Mesothelial cell of epicardium (in vitro differentiated cells): Measurements from ENCODE around the gene CHD1L. TPM values are rescaled to one million over a fixed set of nuclear protein-coding genes. Genes with fewer than 3 reads are reported as not detected.

Source experiments
- DNase-seq, 2 experiments: peaks; one replicate each; pipeline ENCODE4 v3.0.0; 2021; ENCODE audit warnings: low spot score in 2 of 2; ENCODE audit not compliant: unreplicated experiment in 2 of 2
- H3K27ac Mint-ChIP-seq: 2 replicates; pipeline ENCODE4 v1.8.0; 2021; ENCODE audit warnings: mixed read lengths
- H3K27me3 Mint-ChIP-seq: 2 replicates; pipeline ENCODE4 v1.8.0; 2021; ENCODE audit warnings: low read depth, mixed read lengths
- H3K36me3 Mint-ChIP-seq: 2 replicates; pipeline ENCODE4 v1.8.0; 2021; ENCODE audit warnings: mixed read lengths
- H3K4me1 Mint-ChIP-seq: 2 replicates; pipeline ENCODE4 v1.8.0; 2021; ENCODE audit warnings: mixed read lengths
- H3K4me3 Mint-ChIP-seq: 2 replicates; pipeline ENCODE4 v1.8.0; 2021; ENCODE audit warnings: mild to moderate bottlenecking, moderate library complexity, mixed read lengths
- H3K9me3 Mint-ChIP-seq: 2 replicates; pipeline ENCODE4 v1.8.0; 2021; ENCODE audit warnings: mixed read lengths
- total RNA-seq: library from RNA; stranded (reverse); gene quantifications from 3 replicates; pipeline ENCODE4 v1.2.1, GENCODE V29; 2021
- TF ChIP-seq, protein P1 (sequence below): fragments of 200-600 bp; sonication (generic); IDR thresholded peaks from one replicate; pipeline ENCODE4 v1.5.0; 2021; ENCODE audit warnings: antibody characterized with exemption; ENCODE audit not compliant: unreplicated experiment

Gene CHD1L
- total RNA-seq, 1 donor from 2014 or later: 67.5 TPM

DNA sequence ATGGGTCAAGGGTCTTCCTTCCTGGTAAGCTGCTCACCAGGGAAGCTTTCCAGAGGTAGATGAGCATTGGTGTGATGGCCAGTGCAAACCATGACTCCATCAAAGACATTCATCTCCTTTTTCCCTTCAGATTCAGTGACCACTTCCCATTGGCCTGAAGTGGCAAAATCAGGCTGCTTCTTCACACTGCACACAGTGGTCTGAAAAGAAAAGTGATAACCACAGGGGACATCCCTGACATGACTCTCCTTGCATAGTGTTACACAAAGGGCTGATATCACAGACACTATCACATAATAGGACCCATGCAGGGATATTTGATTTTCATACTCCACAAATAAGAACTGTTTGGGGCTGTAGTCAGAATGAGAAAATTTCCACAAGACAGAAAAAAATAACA is 29.2 kb upstream of the CHD1L start:
- Mint-ChIP-seq H3K27ac (no peak overlapping the region), H3K4me3 (no peak overlapping the region), H3K36me3 (no peaks in the 10 kb centered on the region), H3K9me3 (no peaks in the 10 kb centered on the region), H3K27me3 (no peaks in the 10 kb centered on the region), H3K4me1 (peaks cover 13% of the 10 kb centered on the region)
- DNase-seq: no peak
- TF ChIP-seq, protein P1, sequence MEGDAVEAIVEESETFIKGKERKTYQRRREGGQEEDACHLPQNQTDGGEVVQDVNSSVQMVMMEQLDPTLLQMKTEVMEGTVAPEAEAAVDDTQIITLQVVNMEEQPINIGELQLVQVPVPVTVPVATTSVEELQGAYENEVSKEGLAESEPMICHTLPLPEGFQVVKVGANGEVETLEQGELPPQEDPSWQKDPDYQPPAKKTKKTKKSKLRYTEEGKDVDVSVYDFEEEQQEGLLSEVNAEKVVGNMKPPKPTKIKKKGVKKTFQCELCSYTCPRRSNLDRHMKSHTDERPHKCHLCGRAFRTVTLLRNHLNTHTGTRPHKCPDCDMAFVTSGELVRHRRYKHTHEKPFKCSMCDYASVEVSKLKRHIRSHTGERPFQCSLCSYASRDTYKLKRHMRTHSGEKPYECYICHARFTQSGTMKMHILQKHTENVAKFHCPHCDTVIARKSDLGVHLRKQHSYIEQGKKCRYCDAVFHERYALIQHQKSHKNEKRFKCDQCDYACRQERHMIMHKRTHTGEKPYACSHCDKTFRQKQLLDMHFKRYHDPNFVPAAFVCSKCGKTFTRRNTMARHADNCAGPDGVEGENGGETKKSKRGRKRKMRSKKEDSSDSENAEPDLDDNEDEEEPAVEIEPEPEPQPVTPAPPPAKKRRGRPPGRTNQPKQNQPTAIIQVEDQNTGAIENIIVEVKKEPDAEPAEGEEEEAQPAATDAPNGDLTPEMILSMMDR: no peak

DNA sequence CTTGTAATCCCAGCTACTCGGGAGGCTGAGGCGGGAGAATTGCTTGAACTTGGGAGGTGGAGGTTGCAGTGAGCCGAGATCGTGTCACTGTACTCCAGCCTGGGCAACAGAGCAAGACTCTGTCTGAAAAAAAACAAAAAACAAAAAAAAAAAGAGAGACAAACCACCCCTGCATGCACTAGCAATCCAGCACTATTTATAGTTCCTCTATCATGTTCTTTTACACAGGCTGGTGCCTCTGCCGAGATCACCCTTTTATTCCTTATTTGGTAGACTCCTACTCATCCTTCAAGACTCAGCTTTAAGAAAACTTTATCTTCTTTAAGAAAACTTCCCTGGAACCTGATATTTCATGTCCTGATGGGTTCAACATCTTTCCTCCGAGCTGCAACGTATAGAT is 28.2 kb upstream of the CHD1L start:
- H3K9me3 Mint-ChIP-seq: no peaks in the 10 kb centered on the region
- no peak overlapping the region for H3K4me3 Mint-ChIP-seq
- H3K27me3 Mint-ChIP-seq: no peaks in the 10 kb centered on the region
- TF ChIP-seq, protein P1: no peak
- no peak for DNase-seq
- no peaks in the 10 kb centered on the region for H3K36me3 Mint-ChIP-seq
- peaks cover 13% of the 10 kb centered on the region for H3K4me1 Mint-ChIP-seq
- no peak overlapping the region for H3K27ac Mint-ChIP-seq

DNA sequence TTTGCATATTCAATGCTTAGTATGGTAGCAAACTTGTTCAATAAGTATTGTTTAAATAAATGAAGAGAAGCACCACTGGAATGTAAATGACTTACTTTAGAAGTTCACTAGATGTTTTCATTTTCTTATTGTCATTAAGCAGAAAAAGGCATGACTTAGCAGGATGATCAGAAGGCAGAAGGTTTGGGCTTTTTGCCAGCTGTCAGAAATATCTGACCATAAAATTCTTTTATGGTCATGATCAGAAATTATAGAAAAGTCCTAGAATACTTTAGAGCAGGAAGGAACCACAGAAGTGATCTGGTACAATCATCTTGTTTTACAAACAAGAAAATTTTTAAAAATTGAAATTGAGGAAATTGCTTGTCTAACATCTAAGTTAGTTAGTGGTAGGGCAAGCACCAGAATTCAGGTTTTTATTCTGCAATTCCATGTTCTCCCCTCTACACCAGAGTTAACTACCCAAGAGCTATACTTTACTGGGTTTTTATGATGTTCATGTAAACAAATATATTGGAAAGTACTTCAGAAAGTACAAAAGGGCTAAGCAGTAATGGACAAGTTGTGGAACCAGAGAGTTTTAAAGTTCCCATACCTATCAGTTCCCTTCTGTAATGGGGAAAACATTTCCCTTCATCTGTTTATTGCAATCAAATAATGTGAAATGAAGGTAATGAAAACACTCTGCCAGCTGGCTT is 27.5 kb upstream of the CHD1L start:
- TF ChIP-seq, protein P1: no peak
- Mint-ChIP-seq H3K4me3 (no peak overlapping the region), H3K9me3 (no peaks in the 10 kb centered on the region), H3K27me3 (no peaks in the 10 kb centered on the region), H3K36me3 (no peaks in the 10 kb centered on the region), H3K27ac (no peak overlapping the region), H3K4me1 (peaks cover 13% of the 10 kb centered on the region)
- no peak for DNase-seq

DNA sequence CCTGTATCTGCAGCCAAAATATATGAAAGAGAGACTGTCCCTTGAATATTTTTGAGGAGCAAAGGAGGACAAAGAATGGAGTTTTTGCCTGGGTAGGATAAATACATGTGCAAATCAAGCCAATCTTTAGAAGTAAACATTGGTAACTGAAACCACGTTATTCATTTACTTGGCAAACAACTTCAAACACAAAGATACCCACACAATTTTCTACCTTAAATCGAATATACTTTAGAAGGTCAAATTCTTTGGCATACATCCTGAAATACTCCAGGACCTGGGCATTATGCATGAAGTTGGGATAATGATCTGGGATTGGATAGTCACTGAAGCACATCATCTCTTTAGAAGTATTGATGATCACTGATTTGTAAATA is 27.0 kb upstream of the CHD1L start:
- no peaks in the 10 kb centered on the region for H3K36me3 Mint-ChIP-seq
- H3K27ac Mint-ChIP-seq: no peak overlapping the region
- no peaks in the 10 kb centered on the region for H3K9me3 Mint-ChIP-seq
- peaks cover 13% of the 10 kb centered on the region for H3K4me1 Mint-ChIP-seq
- no peak overlapping the region for H3K4me3 Mint-ChIP-seq
- TF ChIP-seq, protein P1: no peak
- no peaks in the 10 kb centered on the region for H3K27me3 Mint-ChIP-seq
- no peak for DNase-seq

DNA sequence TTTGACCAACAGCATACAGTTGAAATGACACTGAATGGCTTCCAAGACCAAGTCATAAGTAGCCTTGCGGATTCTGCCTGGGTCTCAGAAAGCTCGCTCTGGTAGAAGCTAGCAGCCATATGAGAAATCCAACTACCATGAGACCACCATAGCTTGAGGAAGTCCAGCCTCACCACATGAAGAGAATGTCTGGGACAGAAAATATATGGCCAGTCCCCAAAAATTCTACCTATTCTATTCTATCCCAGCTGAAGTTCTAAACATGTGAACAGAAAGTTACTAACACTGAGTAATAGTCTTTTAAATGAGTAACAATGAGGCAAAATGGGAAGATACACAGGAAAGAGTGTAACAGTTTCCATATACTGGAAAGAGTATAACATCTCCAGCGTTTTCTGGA is 26.4 kb upstream of the CHD1L start:
- no peak overlapping the region for H3K4me3 Mint-ChIP-seq
- no peaks in the 10 kb centered on the region for H3K27me3 Mint-ChIP-seq
- no peaks in the 10 kb centered on the region for H3K36me3 Mint-ChIP-seq
- H3K27ac Mint-ChIP-seq: no peak overlapping the region
- TF ChIP-seq, protein P1: no peak
- peaks cover 13% of the 10 kb centered on the region for H3K4me1 Mint-ChIP-seq
- no peaks in the 10 kb centered on the region for H3K9me3 Mint-ChIP-seq
- no peak for DNase-seq

DNA sequence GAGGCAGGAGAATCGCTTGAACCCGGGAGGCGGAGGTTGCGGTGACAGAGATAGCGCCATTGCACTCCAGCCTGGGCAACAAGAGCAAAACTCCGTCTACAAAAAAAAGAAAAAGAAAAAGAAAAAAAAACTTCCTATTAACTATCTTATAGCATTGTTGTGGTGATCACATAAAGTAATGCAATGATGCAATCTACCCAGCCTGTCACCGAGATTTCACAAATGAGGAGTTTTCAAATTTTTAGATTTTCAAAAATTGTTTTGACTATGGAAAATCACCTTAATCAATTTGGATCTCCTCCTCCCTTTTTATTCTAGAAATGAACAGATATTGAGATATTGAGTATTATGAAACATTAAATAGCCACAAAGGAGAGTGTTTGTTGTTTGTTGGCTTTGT is 25.3 kb upstream of the CHD1L start:
- no peaks in the 10 kb centered on the region for H3K9me3 Mint-ChIP-seq

More for the DNA sequence above, 25.3 kb upstream of the CHD1L start:
- H3K36me3 Mint-ChIP-seq: no peaks in the 10 kb centered on the region
- no peak for DNase-seq
- H3K4me3 Mint-ChIP-seq: no peak overlapping the region
- H3K27me3 Mint-ChIP-seq: no peaks in the 10 kb centered on the region
- peaks cover 13% of the 10 kb centered on the region for H3K4me1 Mint-ChIP-seq
- TF ChIP-seq, protein P1: no peak
- H3K27ac Mint-ChIP-seq: no peak overlapping the region
